CD4-positive, alpha-beta memory T cell (primary cell): ENCODE measurements around the gene DSN1. TPM values are rescaled to one million over a fixed set of nuclear protein-coding genes. Genes with fewer than 3 reads are reported as not detected.

Experiments used
- CTCF ChIA-PET: fragments of 350-600 bp; sonication (Branson Sonifier 250); formaldehyde crosslinking; loops from one replicate; lab custom pipeline; 2021; ENCODE audit warnings: inconsistent platforms; ENCODE audit not compliant: partially characterized antibody; lab: Charles Lee
- POLR2A ChIA-PET: fragments of 350-600 bp; sonication (Branson Sonifier 250); formaldehyde crosslinking; loops from one replicate; lab custom pipeline; 2021; ENCODE audit not compliant: partially characterized antibody; lab: Charles Lee
- DNase-seq, 5 donors: peaks; one replicate each; pipeline versions ENCODE4 v3.0.0 to v3.0.0-alpha.2; 2020 to 2022; ENCODE audit warnings: mixed read lengths in 1 of 5
- H3K27ac ChIP-seq: one replicate; pipeline ENCODE4 v1.7.0; 2013; ENCODE audit warnings: low read depth, low read length
- H3K27me3 ChIP-seq: 2 replicates; pipeline ENCODE4 v1.7.0; 2013; ENCODE audit warnings: mild to moderate bottlenecking, low read length, moderate library complexity; ENCODE audit not compliant: insufficient read depth
- H3K36me3 ChIP-seq: 2 replicates; pipeline ENCODE4 v1.7.0; 2013; ENCODE audit warnings: mild to moderate bottlenecking, low read length, moderate library complexity; ENCODE audit not compliant: insufficient read depth
- H3K4me1 ChIP-seq: 2 replicates; pipeline ENCODE4 v1.7.0; 2013; ENCODE audit warnings: mild to moderate bottlenecking, low read length, moderate library complexity; ENCODE audit not compliant: insufficient read depth
- H3K4me3 ChIP-seq, 2 donors: one replicate each; pipeline ENCODE4 v1.7.0; 2013; ENCODE audit warnings: low read length in 2 of 2, mild to moderate bottlenecking in 1 of 2
- H3K9me3 ChIP-seq, 2 donors: one replicate each; pipeline ENCODE4 v1.7.0; 2013; ENCODE audit warnings: low read length in 2 of 2, control low read depth in 1 of 2; ENCODE audit not compliant: control insufficient read depth in 1 of 2
- H3K27ac Mint-ChIP-seq, 7 donors: one replicate each; pipeline ENCODE4 v1.8.0; 2020 to 2021; ENCODE audit warnings: mixed read lengths in 7 of 7, mild to moderate bottlenecking in 6 of 7, inconsistent platforms in 3 of 7, moderate library complexity in 3 of 7
- H3K27me3 Mint-ChIP-seq, 2 donors: one replicate each; pipeline ENCODE4 v1.8.0; 2020 to 2021; ENCODE audit warnings: mixed read lengths in 2 of 2
- H3K36me3 Mint-ChIP-seq, 2 donors: one replicate each; pipeline ENCODE4 v1.8.0; 2020 to 2021; ENCODE audit warnings: mixed read lengths in 2 of 2, inconsistent platforms in 1 of 2, mild to moderate bottlenecking in 1 of 2
- H3K4me1 Mint-ChIP-seq, 4 donors: one replicate each; pipeline ENCODE4 v1.8.0; 2020 to 2021; ENCODE audit warnings: mixed read lengths in 4 of 4, mild to moderate bottlenecking in 1 of 4
- H3K4me3 Mint-ChIP-seq, 8 donors: one replicate each; pipeline ENCODE4 v1.8.0; 2020 to 2021; ENCODE audit warnings: mixed read lengths in 8 of 8, mild to moderate bottlenecking in 7 of 8, moderate library complexity in 6 of 8, inconsistent platforms in 3 of 8
- H3K9me3 Mint-ChIP-seq, 8 donors: one replicate each; pipeline ENCODE4 v1.8.0; 2020 to 2021; ENCODE audit warnings: mixed read lengths in 8 of 8, mild to moderate bottlenecking in 5 of 8, inconsistent platforms in 3 of 8, moderate library complexity in 1 of 8
- intact Hi-C: fragments of 100-400 bp; cut with micrococcal nuclease; formaldehyde crosslinking; loops from one replicate; pipeline ENCODE4 v1.15.1; 2023
- polyA plus RNA-seq, 2 donors: library from polyadenylated mRNA; unstranded; fragments of 300-500 nt; fragmentation: Illumina TruSeq; gene quantifications; one replicate each; pipeline ENCODE4 v1.2.3, GENCODE V29; 2021
- total RNA-seq, 2 experiments: library from RNA; stranded (reverse); gene quantifications; one replicate each; pipeline ENCODE4 v1.2.3, GENCODE V29; 2021

DSN1 gene, protein sequence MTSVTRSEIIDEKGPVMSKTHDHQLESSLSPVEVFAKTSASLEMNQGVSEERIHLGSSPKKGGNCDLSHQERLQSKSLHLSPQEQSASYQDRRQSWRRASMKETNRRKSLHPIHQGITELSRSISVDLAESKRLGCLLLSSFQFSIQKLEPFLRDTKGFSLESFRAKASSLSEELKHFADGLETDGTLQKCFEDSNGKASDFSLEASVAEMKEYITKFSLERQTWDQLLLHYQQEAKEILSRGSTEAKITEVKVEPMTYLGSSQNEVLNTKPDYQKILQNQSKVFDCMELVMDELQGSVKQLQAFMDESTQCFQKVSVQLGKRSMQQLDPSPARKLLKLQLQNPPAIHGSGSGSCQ
- 10 to 100 TPM; 12.8 to 14.3 TPM for total RNA-seq
- 1 to 10 TPM; 6.1 to 8.2 TPM for polyA plus RNA-seq

DNA sequence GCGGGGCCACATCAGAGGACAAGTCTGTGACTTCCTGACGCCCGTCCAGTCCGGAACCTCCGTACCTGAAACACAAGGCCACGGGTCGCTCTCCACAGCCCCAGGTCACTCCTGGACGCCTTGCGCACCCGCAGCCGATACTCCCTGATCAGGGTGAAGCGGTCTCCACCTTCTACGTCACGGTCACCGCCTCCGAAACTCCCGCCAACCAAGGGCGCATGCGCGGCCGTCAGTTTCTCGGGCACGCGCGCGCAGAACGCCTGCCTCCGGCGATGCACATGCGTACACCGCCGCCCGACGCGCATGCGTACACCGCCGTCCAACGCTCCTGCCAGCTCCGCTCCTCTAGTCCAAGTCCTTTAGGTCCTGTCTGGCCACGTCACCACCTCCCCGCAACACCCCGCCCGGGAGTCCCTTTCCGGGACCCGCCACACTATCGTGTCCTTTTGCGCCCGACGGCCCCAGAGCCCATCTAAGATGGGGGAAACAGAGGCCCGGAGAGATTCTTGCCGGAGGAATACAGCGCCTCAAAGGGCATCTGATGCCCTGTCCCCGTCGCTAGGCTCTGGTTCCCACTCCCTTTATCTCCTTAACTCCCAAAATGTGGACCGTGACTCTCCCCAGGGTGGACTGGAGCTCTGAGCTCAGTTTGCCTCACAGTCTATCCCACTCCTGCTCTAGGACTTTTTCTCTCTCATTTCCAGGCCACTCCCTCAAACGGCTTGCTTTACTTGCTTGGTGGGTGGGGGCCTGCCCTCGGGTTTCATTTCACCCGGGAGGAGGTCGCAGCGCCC lies at the start of gene DSN1:
Gene DSN1, minus strand, starts transcription at position 167 of the 794 bp plus-strand sequence. CDS start 2,305 bp downstream, outside the sequence.
- peaks cover 9 to 24% (median 18%) of the 10 kb centered on the region in 4 donors for H3K4me1 Mint-ChIP-seq
- H3K27me3 Mint-ChIP-seq = no peaks in the 10 kb centered on the region
- H3K4me1 ChIP-seq = peaks cover 13% of the 10 kb centered on the region
- peaks cover 3 to 16% of the 10 kb centered on the region in 2 donors for H3K36me3 Mint-ChIP-seq
- H3K9me3 Mint-ChIP-seq = peaks cover 0 to 5% (median 0%) of the 10 kb centered on the region in 8 donors
- H3K4me3 Mint-ChIP-seq = peak within 1 kb of the TSS; percentile 92 to 100 (median 96)
- H3K27ac ChIP-seq = peak within 1 kb of the TSS; percentile 85
- POLR2A ChIA-PET = interaction anchor here (0.6 to 2.9 kb wide), 11 partner anchors 28 to 405 kb away, joined by 3 to 23 read pairs (median 3); partner anchors contain the start of genes MROH8, NDRG3, RAB5IF and RPN2
- H3K9me3 ChIP-seq = no peaks in the 10 kb centered on the region
- DNase-seq = peak; percentile 95 to 99 (median 97)
- H3K27ac Mint-ChIP-seq = peak within 1 kb of the TSS; percentile 95 to 100 (median 98)
- H3K27me3 ChIP-seq = no peaks in the 10 kb centered on the region
- CTCF ChIA-PET = interaction anchor here (0.6 to 1.8 kb wide), 10 partner anchors 19 to 170 kb away, joined by 3 to 5 read pairs (median 4); no protein-coding TSS in a partner anchor
- peak within 1 kb of the TSS; percentile 85 to 95 for H3K4me3 ChIP-seq
- intact Hi-C loops = loop anchor here (1.0 to 10.0 kb wide), 3 partner anchors 27 to 281 kb away; partner anchors contain the start of gene NDRG3
- no peaks in the 10 kb centered on the region for H3K36me3 ChIP-seq

DNA sequence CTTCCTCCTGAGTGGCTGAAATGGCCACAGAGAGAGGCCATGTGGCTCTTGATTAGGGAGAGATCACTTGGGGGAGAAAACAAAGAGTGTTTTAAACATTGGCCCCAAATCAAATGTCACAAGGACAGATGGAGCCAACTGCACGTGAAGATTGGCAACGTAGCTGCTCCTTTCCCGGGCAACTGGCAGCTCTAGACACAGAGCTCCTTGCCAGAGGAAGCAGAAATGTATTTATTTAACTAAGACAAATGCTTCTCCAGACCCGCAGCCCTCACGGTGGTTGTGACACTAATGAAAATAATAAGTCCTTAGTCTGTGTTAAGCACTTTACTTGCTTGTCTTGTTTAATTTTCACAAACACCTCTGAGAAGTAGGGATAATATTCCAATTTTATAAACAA lies 49.6 kb upstream of the DSN1 start:
- Histone ChIP-seq H3K4me1 (no peaks in the 10 kb centered on the region), H3K9me3 (no peaks in the 10 kb centered on the region), H3K27ac (no peak overlapping the region), H3K4me3 (no peak overlapping the region), H3K36me3 (no peaks in the 10 kb centered on the region), H3K27me3 (no peaks in the 10 kb centered on the region)
- H3K27me3 Mint-ChIP-seq = no peaks in the 10 kb centered on the region
- peaks cover 0 to 1% (median 0%) of the 10 kb centered on the region in 4 donors for H3K4me1 Mint-ChIP-seq
- no peak overlapping the region for H3K27ac Mint-ChIP-seq
- intact Hi-C loops = no loop called here
- H3K36me3 Mint-ChIP-seq = no peaks in the 10 kb centered on the region
- ChIA-PET CTCF (no interaction called here), POLR2A (no interaction called here)
- no peak overlapping the region for H3K4me3 Mint-ChIP-seq
- no peak for DNase-seq
- no peaks in the 10 kb centered on the region for H3K9me3 Mint-ChIP-seq

DNA sequence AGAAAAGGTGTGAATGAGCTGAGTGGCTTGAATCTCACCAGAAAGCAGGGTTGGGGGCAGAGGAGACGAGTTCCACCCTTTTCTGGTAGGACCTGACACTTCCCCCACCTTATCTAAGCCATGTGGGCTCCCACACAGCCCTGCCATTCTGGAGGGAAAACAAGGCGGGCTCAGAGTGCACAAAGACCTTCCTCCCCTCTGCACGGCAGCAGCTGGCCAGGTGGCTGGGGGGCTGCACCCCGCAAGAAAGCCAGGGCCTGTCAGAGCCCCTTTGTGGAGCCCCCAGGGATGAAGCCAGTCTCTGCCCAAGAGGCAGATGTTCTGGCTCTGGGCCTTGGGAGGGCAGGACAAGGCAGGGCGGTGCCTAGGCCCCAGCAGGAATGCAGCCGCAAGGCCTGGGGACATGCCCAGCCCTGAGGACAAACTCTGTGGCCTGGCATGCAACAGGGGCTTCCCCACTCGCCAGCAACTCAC lies 48.4 kb upstream of the DSN1 start:
- no peaks in the 10 kb centered on the region for H3K9me3 ChIP-seq
- POLR2A ChIA-PET = no interaction called here
- H3K27me3 ChIP-seq = no peaks in the 10 kb centered on the region
- H3K4me1 ChIP-seq = no peaks in the 10 kb centered on the region
- no peak overlapping the region for H3K4me3 ChIP-seq
- Mint-ChIP-seq H3K9me3 (no peaks in the 10 kb centered on the region), H3K27ac (no peak overlapping the region), H3K4me3 (no peak overlapping the region), H3K4me1 (no peaks in the 10 kb centered on the region), H3K27me3 (no peaks in the 10 kb centered on the region), H3K36me3 (no peaks in the 10 kb centered on the region)
- DNase-seq = no peak
- H3K36me3 ChIP-seq = no peaks in the 10 kb centered on the region
- H3K27ac ChIP-seq = no peak overlapping the region
- CTCF ChIA-PET = interaction anchor here (1.1 kb wide), 1 partner anchor 14 kb away, joined by 3 read pairs; no protein-coding TSS in a partner anchor
- intact Hi-C loops = no loop called here

DNA sequence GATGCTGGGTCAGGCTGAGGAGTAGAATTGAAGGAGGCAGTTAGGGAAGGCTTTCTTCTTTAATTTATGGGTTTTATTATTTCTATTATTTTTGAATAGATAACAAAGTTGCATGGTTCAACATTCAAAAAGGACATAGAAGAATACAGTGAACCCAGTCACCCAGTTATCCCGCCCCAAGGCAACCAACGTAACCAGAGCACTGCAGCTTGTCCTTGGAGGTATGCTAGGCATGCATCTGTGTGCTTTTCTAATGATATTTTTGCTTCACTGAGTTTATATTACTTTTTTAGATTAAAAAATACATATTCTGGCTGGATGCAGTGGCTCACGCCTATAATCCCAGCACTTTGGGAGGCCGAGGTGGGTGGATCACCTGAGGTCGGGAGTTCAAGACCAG lies 47.4 kb upstream of the DSN1 start:
- peaks cover 0 to 3% of the 10 kb centered on the region in 2 donors for H3K27me3 Mint-ChIP-seq
- H3K4me3 ChIP-seq = no peak overlapping the region
- POLR2A ChIA-PET = no interaction called here
- H3K36me3 Mint-ChIP-seq = no peaks in the 10 kb centered on the region
- no peaks in the 10 kb centered on the region for H3K9me3 ChIP-seq
- CTCF ChIA-PET = no interaction called here
- H3K27me3 ChIP-seq = no peaks in the 10 kb centered on the region
- H3K9me3 Mint-ChIP-seq = no peaks in the 10 kb centered on the region
- no peaks in the 10 kb centered on the region for H3K36me3 ChIP-seq
- no peak for DNase-seq
- H3K27ac Mint-ChIP-seq = no peak overlapping the region
- H3K27ac ChIP-seq = no peak overlapping the region
- H3K4me3 Mint-ChIP-seq = no peak overlapping the region
- H3K4me1 Mint-ChIP-seq = no peaks in the 10 kb centered on the region
- no peaks in the 10 kb centered on the region for H3K4me1 ChIP-seq
- intact Hi-C loops = no loop called here

DNA sequence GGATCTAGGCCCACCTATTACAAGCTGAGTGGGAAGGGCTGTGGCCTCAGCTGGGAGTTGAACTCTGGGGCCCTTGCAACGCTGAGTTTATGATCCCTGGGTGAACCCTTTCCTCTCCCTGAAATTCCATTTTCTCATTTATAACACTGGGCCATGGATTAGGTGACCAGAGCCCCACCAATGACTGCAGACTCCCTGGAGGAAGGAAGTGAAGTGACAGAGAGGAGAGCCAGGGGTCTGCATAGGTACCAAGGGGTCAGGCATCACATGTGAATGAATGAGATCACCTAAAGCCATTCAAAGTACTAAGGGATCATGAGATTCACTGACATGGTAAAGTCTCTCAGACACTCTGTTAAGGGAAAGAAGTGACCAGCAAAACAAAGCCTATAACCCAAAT lies 46.5 kb upstream of the DSN1 start:
- H3K4me3 Mint-ChIP-seq = no peak overlapping the region
- Histone ChIP-seq H3K4me1 (no peaks in the 10 kb centered on the region), H3K4me3 (no peak overlapping the region), H3K27ac (no peak overlapping the region), H3K36me3 (no peaks in the 10 kb centered on the region), H3K27me3 (no peaks in the 10 kb centered on the region), H3K9me3 (no peaks in the 10 kb centered on the region)
- intact Hi-C loops = no loop called here
- H3K27me3 Mint-ChIP-seq = peaks cover 0 to 3% of the 10 kb centered on the region in 2 donors
- H3K4me1 Mint-ChIP-seq = no peaks in the 10 kb centered on the region
- H3K36me3 Mint-ChIP-seq = no peaks in the 10 kb centered on the region
- ChIA-PET POLR2A (no interaction called here), CTCF (interaction anchor here (1.2 to 2.8 kb wide), 2 partner anchors 11 to 261 kb away, joined by 3 to 15 read pairs; no protein-coding TSS in a partner anchor)
- no peaks in the 10 kb centered on the region for H3K9me3 Mint-ChIP-seq
- no peak overlapping the region for H3K27ac Mint-ChIP-seq
- DNase-seq = no peak

DNA sequence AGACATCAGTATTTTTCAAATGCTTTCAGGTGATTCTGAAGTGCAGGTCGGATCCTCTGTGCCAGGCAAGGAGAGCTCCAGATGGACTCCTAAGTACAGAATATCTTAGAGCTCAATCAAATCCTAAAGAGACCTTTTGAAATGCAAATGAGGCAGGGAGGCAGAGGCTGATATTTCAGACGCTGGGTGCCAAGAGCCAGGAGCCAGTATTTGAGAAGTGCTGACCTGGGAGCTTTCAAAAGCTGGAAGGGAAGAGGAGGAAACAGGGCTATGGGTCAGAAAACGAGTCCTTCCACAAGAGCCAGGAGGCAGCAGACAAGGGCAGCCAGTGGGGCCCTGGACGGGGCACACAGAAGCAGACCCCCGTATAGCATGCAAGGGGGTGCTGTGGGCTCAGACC lies 46.1 kb upstream of the DSN1 start:
- ChIA-PET CTCF (interaction anchor here (1.2 to 2.8 kb wide), 2 partner anchors 11 to 262 kb away, joined by 3 to 15 read pairs; no protein-coding TSS in a partner anchor), POLR2A (no interaction called here)
- no peaks in the 10 kb centered on the region for H3K27me3 ChIP-seq
- Mint-ChIP-seq H3K4me3 (no peak overlapping the region), H3K27ac (no peak overlapping the region), H3K9me3 (no peaks in the 10 kb centered on the region), H3K36me3 (no peaks in the 10 kb centered on the region), H3K27me3 (peaks cover 0 to 3% of the 10 kb centered on the region in 2 donors), H3K4me1 (no peaks in the 10 kb centered on the region)
- H3K27ac ChIP-seq = no peak overlapping the region
- H3K4me1 ChIP-seq = no peaks in the 10 kb centered on the region
- no peaks in the 10 kb centered on the region for H3K36me3 ChIP-seq
- intact Hi-C loops = no loop called here
- no peaks in the 10 kb centered on the region for H3K9me3 ChIP-seq
- DNase-seq = no peak
- H3K4me3 ChIP-seq = no peak overlapping the region

DNA sequence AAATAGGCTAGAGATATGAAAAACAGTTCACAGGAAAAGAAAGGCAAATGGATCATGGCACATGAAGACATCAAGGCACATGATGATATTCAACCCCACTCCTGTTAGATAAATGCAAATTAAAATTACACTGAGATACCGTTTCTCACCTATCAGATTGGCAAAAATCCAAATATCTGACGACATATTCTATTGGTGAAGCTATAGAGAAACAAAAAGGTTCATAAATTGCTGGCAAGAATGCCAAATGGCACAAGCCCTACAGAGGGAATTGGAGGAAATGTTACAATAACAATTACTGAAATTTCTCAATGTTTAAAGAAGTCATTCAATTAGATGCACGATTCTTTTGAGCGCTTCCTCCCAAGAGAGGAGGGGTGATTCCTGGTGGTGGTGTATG lies 45.3 kb upstream of the DSN1 start:
- ChIA-PET POLR2A (no interaction called here), CTCF (interaction anchor here (1.2 to 2.8 kb wide), 2 partner anchors 10 to 262 kb away, joined by 3 to 15 read pairs; no protein-coding TSS in a partner anchor)
- H3K27ac Mint-ChIP-seq = no peak overlapping the region
- Histone ChIP-seq H3K4me3 (no peak overlapping the region), H3K9me3 (no peaks in the 10 kb centered on the region), H3K27me3 (no peaks in the 10 kb centered on the region), H3K4me1 (no peaks in the 10 kb centered on the region), H3K36me3 (no peaks in the 10 kb centered on the region), H3K27ac (no peak overlapping the region)
- no peaks in the 10 kb centered on the region for H3K4me1 Mint-ChIP-seq
- DNase-seq = no peak
- H3K27me3 Mint-ChIP-seq = peaks cover 0 to 3% of the 10 kb centered on the region in 2 donors
- no peaks in the 10 kb centered on the region for H3K9me3 Mint-ChIP-seq
- no peaks in the 10 kb centered on the region for H3K36me3 Mint-ChIP-seq
- intact Hi-C loops = no loop called here
- H3K4me3 Mint-ChIP-seq = no peak overlapping the region
